ENCODE measurements around the gene RDH12.

- TF ChIP-seq CREB5 (CRISPR knock-in tag; IDR thresholded peaks at IDR 0.05; ENCODE audit: low read depth) (no peak), PATZ1 (CRISPR knock-in tag; IDR thresholded peaks at IDR 0.05; ENCODE audit: borderline replicate concordance) (no peak), GLIS3 (CRISPR knock-in tag; IDR thresholded peaks at IDR 0.05) (no peak), ISL1 (CRISPR knock-in tag; IDR thresholded peaks at IDR 0.05) (no peak)
Measured at GRCh38 chr14:67776653-67777322, 75.1 kb downstream of the RDH12 start.
